A673 (cell line): ENCODE results near the gene ORC1.

Source experiments
- CTCF ChIP-seq: fragments of 300-800, 200-600 bp; sonication (generic); conservative IDR thresholded peaks from 2 replicates; pipeline ENCODE4 v1.5.1; 2017; ENCODE audit warnings: low read depth, mild to moderate bottlenecking, antibody characterized with exemption, low read length, moderate library complexity, mixed read lengths
- EZH2 ChIP-seq: fragments of 200-600 bp; sonication (generic); IDR thresholded peaks from 2 replicates; pipeline ENCODE4 v1.6.1; 2017; ENCODE audit warnings: borderline replicate concordance, low read depth, mild to moderate bottlenecking, mixed read lengths, antibody characterized with exemption, low read length; ENCODE audit not compliant: poor library complexity, severe bottlenecking

GRCh38 chr1:52402860-52403240, 1.4 kb downstream of the ORC1 start:
- no peak for TF ChIP-seq CTCF
- no peak for TF ChIP-seq EZH2
